ENCODE results near the gene EIF3F.

The EIF3F gene

GRCh38 chr11:8002676-8003075 lies 15.5 kb downstream of the EIF3F start:
- no peak for DNase-seq (ENCODE audit: low read depth in 1 of 2, low spot score in 1 of 2)
- in situ Hi-C loops (cut with HindIII; ENCODE audit: low pct_unique_long_range_greater_than_20kb, low sequenced_read_pairs) = no loop called here
- TF ChIP-seq JUND (IDR thresholded peaks at IDR 0.05; ENCODE audit: low read depth) = no peak

GRCh38 chr11:8003187-8003586 lies 16.1 kb downstream of the EIF3F start:
- no peak for TF ChIP-seq JUND (IDR thresholded peaks at IDR 0.05; ENCODE audit: low read depth)
- DNase-seq (ENCODE audit: low read depth in 1 of 2, low spot score in 1 of 2) = peak in 1 of 2 experiments; percentile 18
- in situ Hi-C loops (cut with HindIII; ENCODE audit: low pct_unique_long_range_greater_than_20kb, low sequenced_read_pairs) = no loop called here

- DNase-seq (ENCODE audit: low read depth in 1 of 2, low spot score in 1 of 2) = no peak
- in situ Hi-C loops (cut with HindIII; ENCODE audit: low pct_unique_long_range_greater_than_20kb, low sequenced_read_pairs) = no loop called here
- no peak for TF ChIP-seq JUND (IDR thresholded peaks at IDR 0.05; ENCODE audit: low read depth)
Observed at GRCh38 chr11:8004008-8004407, 16.9 kb downstream of the EIF3F start.

- DNase-seq (ENCODE audit: low read depth in 1 of 2, low spot score in 1 of 2) = no peak
- no peak for TF ChIP-seq JUND (IDR thresholded peaks at IDR 0.05; ENCODE audit: low read depth)
- in situ Hi-C loops (cut with HindIII; ENCODE audit: low pct_unique_long_range_greater_than_20kb, low sequenced_read_pairs) = no loop called here
Observed at GRCh38 chr11:8005556-8005955, 18.4 kb downstream of the EIF3F start.

- in situ Hi-C loops (cut with HindIII; ENCODE audit: low pct_unique_long_range_greater_than_20kb, low sequenced_read_pairs) = no loop called here
- peak; percentile 52 to 75 for DNase-seq (ENCODE audit: low read depth in 1 of 2, low spot score in 1 of 2)
- no peak for TF ChIP-seq JUND (IDR thresholded peaks at IDR 0.05; ENCODE audit: low read depth)
Observed at GRCh38 chr11:8006349-8006977, 19.3 kb downstream of the EIF3F start.

- no peak for DNase-seq (ENCODE audit: low read depth in 1 of 2, low spot score in 1 of 2)
- no peak for TF ChIP-seq JUND (IDR thresholded peaks at IDR 0.05; ENCODE audit: low read depth)
- in situ Hi-C loops (cut with HindIII; ENCODE audit: low pct_unique_long_range_greater_than_20kb, low sequenced_read_pairs) = no loop called here
Observed at GRCh38 chr11:8008212-8008611, 21.1 kb downstream of the EIF3F start.

GRCh38 chr11:8009856-8010255 lies 22.7 kb downstream of the EIF3F start:
- no peak for DNase-seq (ENCODE audit: low read depth in 1 of 2, low spot score in 1 of 2)
- no peak for TF ChIP-seq JUND (IDR thresholded peaks at IDR 0.05; ENCODE audit: low read depth)
- in situ Hi-C loops (cut with HindIII; ENCODE audit: low pct_unique_long_range_greater_than_20kb, low sequenced_read_pairs) = no loop called here

- in situ Hi-C loops (cut with HindIII; ENCODE audit: low pct_unique_long_range_greater_than_20kb, low sequenced_read_pairs) = no loop called here
- no peak for DNase-seq (ENCODE audit: low read depth in 1 of 2, low spot score in 1 of 2)
- no peak for TF ChIP-seq JUND (IDR thresholded peaks at IDR 0.05; ENCODE audit: low read depth)
Observed at GRCh38 chr11:8011371-8011770, 24.2 kb downstream of the EIF3F start.

- in situ Hi-C loops (cut with HindIII; ENCODE audit: low pct_unique_long_range_greater_than_20kb, low sequenced_read_pairs) = no loop called here
- TF ChIP-seq JUND (IDR thresholded peaks at IDR 0.05; ENCODE audit: low read depth) = no peak
- no peak for DNase-seq (ENCODE audit: low read depth in 1 of 2, low spot score in 1 of 2)
Observed at GRCh38 chr11:8011981-8012444, 24.9 kb downstream of the EIF3F start.

GRCh38 chr11:8013833-8014232 lies 26.7 kb downstream of the EIF3F start:
- in situ Hi-C loops (cut with HindIII; ENCODE audit: low pct_unique_long_range_greater_than_20kb, low sequenced_read_pairs) = no loop called here
- no peak for DNase-seq (ENCODE audit: low read depth in 1 of 2, low spot score in 1 of 2)
- TF ChIP-seq JUND (IDR thresholded peaks at IDR 0.05; ENCODE audit: low read depth) = no peak

GRCh38 chr11:8015753-8016239 lies 28.7 kb downstream of the EIF3F start:
- in situ Hi-C loops (cut with HindIII; ENCODE audit: low pct_unique_long_range_greater_than_20kb, low sequenced_read_pairs) = no loop called here
- no peak for TF ChIP-seq JUND (IDR thresholded peaks at IDR 0.05; ENCODE audit: low read depth)
- DNase-seq (ENCODE audit: low read depth in 1 of 2, low spot score in 1 of 2) = no peak

- DNase-seq (ENCODE audit: low read depth in 1 of 2, low spot score in 1 of 2) = no peak
- in situ Hi-C loops (cut with HindIII; ENCODE audit: low pct_unique_long_range_greater_than_20kb, low sequenced_read_pairs) = no loop called here
Observed at GRCh38 chr11:8016440-8016839, 29.3 kb downstream of the EIF3F start.

GRCh38 chr11:8017071-8017470 lies 29.9 kb downstream of the EIF3F start:
- DNase-seq (ENCODE audit: low read depth in 1 of 2, low spot score in 1 of 2) = no peak
- no peak for TF ChIP-seq JUND (IDR thresholded peaks at IDR 0.05; ENCODE audit: low read depth)
- in situ Hi-C loops (cut with HindIII; ENCODE audit: low pct_unique_long_range_greater_than_20kb, low sequenced_read_pairs) = no loop called here

More at GRCh38 chr11:8016440-8016839, 29.3 kb downstream of the EIF3F start:
- TF ChIP-seq JUND (IDR thresholded peaks at IDR 0.05; ENCODE audit: low read depth) = no peak

All from T47D (cell line).